HCT116 (cell line): ENCODE measurements around the gene DTNB. TPM values are rescaled to one million over a fixed set of nuclear protein-coding genes. Genes with fewer than 3 reads are reported as not detected.

ENCODE experiments used
- ATAC-seq: fragments of 200-7000 bp; cut with Tn5 transposase; 2 replicates; pipeline ENCODE4 v1.9.1; 2020; ENCODE audit warnings: mild to moderate bottlenecking, moderate library complexity
- BruUV-seq: library from RNA; stranded (reverse); fragments of 400-500 nt; replicated peaks from 2 replicates; lab custom pipeline; 2021; lab: Mats Ljungman, UMichigan
- CTCF ChIA-PET: fragments of 300-600 bp; sonication (Branson Sonifier 250); formaldehyde crosslinking; loops from one replicate; lab custom pipeline; 2021; ENCODE audit warnings: antibody characterized with exemption; lab: Charles Lee
- POLR2A ChIA-PET: fragments of 300-600, 350-600 bp; sonication (Branson Sonifier 250); formaldehyde crosslinking; loops from one replicate; lab custom pipeline; 2021; ENCODE audit warnings: antibody characterized with exemption; lab: Charles Lee
- RAD21 ChIA-PET, 2 experiments: fragments of 300-600 bp; sonication (Branson Sonifier 250); formaldehyde crosslinking; loops; one replicate each; lab custom pipeline; 2023; ENCODE audit warnings: low total read pairs in 2 of 2; ENCODE audit not compliant: uncharacterized antibody in 2 of 2, unreplicated experiment in 2 of 2, low non-redundant PET in 1 of 2; lab: Charles Lee
- DNase-seq: peaks from one replicate; pipeline ENCODE4 v3.0.0-alpha.2; 2010; ENCODE audit warnings: low read depth, low spot score
- H2AFZ ChIP-seq: fragments of 200-600 bp; shearing (Covaris generic), sonication (generic); 2 replicates; pipeline ENCODE4 v1.6.1; 2017; ENCODE audit warnings: low read depth, mixed run types, mixed read lengths, antibody characterized with exemption, low read length; ENCODE audit not compliant: poor library complexity, severe bottlenecking
- H3K27ac ChIP-seq: 2 replicates; pipeline ENCODE4 v1.5.1; 2012; ENCODE audit warnings: low read depth, low read length
- H3K27me3 ChIP-seq: fragments of 200-600 bp; sonication (generic); 2 replicates; pipeline ENCODE4 v1.6.1; 2016; ENCODE audit warnings: mixed run types, low read length, mixed read lengths; ENCODE audit not compliant: insufficient read depth
- H3K36me3 ChIP-seq, 2 experiments: fragments of 200-500 bp in 1 of 2; fragments of 200-600 bp in 1 of 2; sonication (Bioruptor generic) in 1 of 2; sonication (generic) in 1 of 2; 2 replicates each; pipeline versions ENCODE4 v1.5.1 to v1.6.1; 2014 to 2016; ENCODE audit warnings: low read length in 2 of 2, inconsistent platforms in 1 of 2, mixed read lengths in 1 of 2, mixed run types in 1 of 2; ENCODE audit not compliant: insufficient read depth in 2 of 2, control insufficient read depth in 1 of 2
- H3K4me1 ChIP-seq, 2 experiments: fragments of 200-600 bp in 1 of 2; sonication (generic) in 1 of 2; 2 replicates each; pipeline versions ENCODE4 v1.5.1 to v1.6.1; 2012 to 2017; ENCODE audit warnings: low read length in 2 of 2, inconsistent platforms in 1 of 2, mild to moderate bottlenecking in 1 of 2, mixed read lengths in 1 of 2, mixed run types in 1 of 2, moderate library complexity in 1 of 2; ENCODE audit not compliant: insufficient read depth in 2 of 2, control insufficient read depth in 1 of 2
- H3K4me2 ChIP-seq: fragments of 200-600 bp; sonication (generic); 2 replicates; pipeline ENCODE4 v1.6.1; 2017; ENCODE audit warnings: mixed run types, low read length, mixed read lengths
- H3K4me3 ChIP-seq, 2 experiments: fragments of 200-600 bp in 1 of 2; sonication (generic) in 1 of 2; replicated peaks in 1 of 2; 2 replicates each; pipeline ENCODE4 v1.5.1; 2011 to 2016; ENCODE audit warnings: low read length in 2 of 2, control low read depth in 1 of 2, low read depth in 1 of 2, mild to moderate bottlenecking in 1 of 2, mixed read lengths in 1 of 2, mixed run types in 1 of 2
- H3K79me2 ChIP-seq: fragments of 200-600 bp; sonication (generic); 2 replicates; pipeline ENCODE4 v1.6.1; 2017; ENCODE audit warnings: mild to moderate bottlenecking, mixed run types, low read length, moderate library complexity, mixed read lengths; ENCODE audit not compliant: insufficient read depth
- H3K9ac ChIP-seq: fragments of 200-600 bp; sonication (generic); 2 replicates; pipeline ENCODE4 v1.6.1; 2016; ENCODE audit warnings: low read length, mixed read lengths
- H3K9me2 ChIP-seq: fragments of 200-600 bp; sonication (generic), shearing (Covaris generic); 2 replicates; pipeline ENCODE4 v1.6.1; 2017; ENCODE audit warnings: mixed run types, mild to moderate bottlenecking, moderate library complexity; ENCODE audit not compliant: insufficient read depth
- H3K9me3 ChIP-seq, 2 experiments: fragments of 200-500 bp in 1 of 2; fragments of 200-600 bp in 1 of 2; sonication (Bioruptor generic) in 1 of 2; sonication (generic) in 1 of 2; 2 replicates each; pipeline ENCODE4 v1.6.1; 2014 to 2017; ENCODE audit warnings: low read length in 2 of 2, mixed read lengths in 2 of 2, inconsistent platforms in 1 of 2, low read depth in 1 of 2, mild to moderate bottlenecking in 1 of 2, mixed run types in 1 of 2, moderate library complexity in 1 of 2; ENCODE audit not compliant: control insufficient read depth in 1 of 2, insufficient read depth in 1 of 2
- H4K20me1 ChIP-seq: fragments of 200-600 bp; sonication (generic), shearing (Covaris generic); 2 replicates; pipeline ENCODE4 v1.6.1; 2017; ENCODE audit warnings: mixed run types, mild to moderate bottlenecking, moderate library complexity; ENCODE audit not compliant: insufficient read depth
- CBX3 ChIP-seq: IDR thresholded peaks from 2 replicates; pipeline ENCODE4 v1.6.1; 2012; ENCODE audit warnings: low read depth
- CEBPB ChIP-seq: IDR thresholded peaks from 2 replicates; pipeline ENCODE4 v1.6.1; 2012; ENCODE audit warnings: low read depth
- EGR1 ChIP-seq: IDR thresholded peaks from 2 replicates; pipeline ENCODE4 v1.6.1; 2012; ENCODE audit warnings: low read depth
- ELF1 ChIP-seq: IDR thresholded peaks from 2 replicates; pipeline ENCODE4 v1.6.1; 2012; ENCODE audit warnings: low read depth, borderline replicate concordance
- EZH2 ChIP-seq: fragments of 200-600 bp; sonication (generic); IDR thresholded peaks from 2 replicates; pipeline ENCODE4 v1.6.1; 2017; ENCODE audit warnings: antibody characterized with exemption, mixed run types
- EZH2phosphoT487 ChIP-seq: fragments of 200-600 bp; IDR thresholded peaks from 2 replicates; pipeline ENCODE4 v1.6.1; 2018; ENCODE audit warnings: antibody characterized with exemption, borderline replicate concordance
- FOSL1 ChIP-seq: IDR thresholded peaks from 2 replicates; pipeline ENCODE4 v1.6.1; 2012; ENCODE audit warnings: low read depth
- JUND ChIP-seq: IDR thresholded peaks from 2 replicates; pipeline ENCODE4 v1.6.1; 2012
- MAX ChIP-seq: IDR thresholded peaks from 2 replicates; pipeline ENCODE4 v1.6.1; 2012
- POLR2A ChIP-seq: IDR thresholded peaks from 2 replicates; pipeline ENCODE4 v1.7.0; 2011; ENCODE audit warnings: borderline replicate concordance; ENCODE audit not compliant: insufficient read depth, insufficient read length; ENCODE audit errors: extremely low read depth
- RAD21 ChIP-seq: IDR thresholded peaks from 2 replicates; pipeline ENCODE4 v1.6.1; 2012; ENCODE audit warnings: low read depth, mild to moderate bottlenecking
- REST ChIP-seq: IDR thresholded peaks from 2 replicates; pipeline ENCODE4 v1.6.1; 2012; ENCODE audit warnings: low read depth
- SIN3A ChIP-seq: IDR thresholded peaks from 2 replicates; pipeline ENCODE4 v1.6.1; 2012; ENCODE audit warnings: low read depth
- SP1 ChIP-seq: IDR thresholded peaks from 2 replicates; pipeline ENCODE4 v1.6.1; 2012; ENCODE audit warnings: low read depth
- SRF ChIP-seq: IDR thresholded peaks from 2 replicates; pipeline ENCODE4 v1.6.1; 2012; ENCODE audit warnings: low read depth
- YY1 ChIP-seq: IDR thresholded peaks from 2 replicates; pipeline ENCODE4 v1.6.1; 2011; ENCODE audit warnings: low read length, low read depth, moderate library complexity, mild to moderate bottlenecking; ENCODE audit not compliant: insufficient replicate concordance; ENCODE audit errors: extremely low read depth
- ZBTB33 ChIP-seq: IDR thresholded peaks from 2 replicates; pipeline ENCODE4 v1.6.1; 2011; ENCODE audit warnings: mild to moderate bottlenecking, low read length, moderate library complexity; ENCODE audit not compliant: insufficient replicate concordance; ENCODE audit errors: extremely low read depth
- ZNF274 ChIP-seq: fragments of 200-500 bp; sonication (Bioruptor generic); IDR thresholded peaks from 2 replicates; pipeline ENCODE4 v1.6.1; 2014; ENCODE audit warnings: mild to moderate bottlenecking, low read depth, low read length, inconsistent platforms
- intact Hi-C: fragments of 100-400 bp; cut with micrococcal nuclease; formaldehyde crosslinking; loops from 2 replicates; pipeline ENCODE4 v1.10.0; 2022
- total RNA-seq: library from RNA; stranded (reverse); gene quantifications from one replicate; pipeline ENCODE4 v1.2.1, GENCODE V29; 2021; ENCODE audit not compliant: unreplicated experiment

Gene DTNB
- total RNA-seq, 1 experiment from 2014 or later: 30.2 TPM

GRCh38 chr2:25712455-25712854, 39.1 kb upstream of the DTNB start (continued):
- TF ChIP-seq ZBTB33: no peak
- TF ChIP-seq MAX: no peak
- TF ChIP-seq JUND: no peak
- TF ChIP-seq CBX3: no peak

GRCh38 chr2:25711675-25712354, 38.4 kb upstream of the DTNB start:
- ATAC-seq: no peak
- no peaks in the 10 kb centered on the region for H3K79me2 ChIP-seq
- no peak overlapping the region for H3K4me3 ChIP-seq
- H3K27me3 ChIP-seq: no peaks in the 10 kb centered on the region
- H2AFZ ChIP-seq: no peak overlapping the region
- H3K9ac ChIP-seq: no peak overlapping the region
- H3K9me2 ChIP-seq: no peaks in the 10 kb centered on the region
- no peak for DNase-seq
- no peak overlapping the region for H3K4me2 ChIP-seq
- no peaks in the 10 kb centered on the region for H3K9me3 ChIP-seq
- H3K36me3 ChIP-seq: no peaks in the 10 kb centered on the region
- H4K20me1 ChIP-seq: no peaks in the 10 kb centered on the region
- BruUV-seq: no TSS peak
- ChIA-PET POLR2A (no interaction called here), RAD21 (no interaction called here), CTCF (no interaction called here)
- H3K27ac ChIP-seq: no peak overlapping the region
- intact Hi-C loops: no loop called here
- no peaks in the 10 kb centered on the region for H3K4me1 ChIP-seq
- TF ChIP-seq RAD21 (no peak), FOSL1 (no peak), ZNF274 (no peak), SP1 (no peak), CEBPB (no peak), SRF (no peak), YY1 (no peak), SIN3A (no peak), EGR1 (no peak), EZH2 (no peak), EZH2phosphoT487 (no peak), JUND (no peak), POLR2A (no peak), ELF1 (no peak), MAX (no peak), ZBTB33 (no peak), REST (no peak)
